Renal cortex interstitium (tissue), 11 donors: Measurements from ENCODE around the gene S100A10. TPM values are rescaled to one million over a fixed set of nuclear protein-coding genes. Genes with fewer than 3 reads are reported as not detected.

Experiments used
- DNase-seq, 11 donors: peaks; one replicate each; pipeline ENCODE4 v3.0.0-alpha.2; 2013; ENCODE audit warnings: low read depth in 9 of 11, low spot score in 4 of 11; ENCODE audit errors: extremely low read depth in 1 of 11
- polyA plus RNA-seq, 3 donors: library from polyadenylated mRNA; unstranded; fragments of 120-200 nt; gene quantifications; one replicate each; pipeline ENCODE4 v1.2.1, GENCODE V29; 2013; ENCODE audit not compliant: insufficient read length in 3 of 3

The S100A10 gene
- polyA plus RNA-seq, 3 donors = 211 to 270 (median 220) TPM

DNA sequence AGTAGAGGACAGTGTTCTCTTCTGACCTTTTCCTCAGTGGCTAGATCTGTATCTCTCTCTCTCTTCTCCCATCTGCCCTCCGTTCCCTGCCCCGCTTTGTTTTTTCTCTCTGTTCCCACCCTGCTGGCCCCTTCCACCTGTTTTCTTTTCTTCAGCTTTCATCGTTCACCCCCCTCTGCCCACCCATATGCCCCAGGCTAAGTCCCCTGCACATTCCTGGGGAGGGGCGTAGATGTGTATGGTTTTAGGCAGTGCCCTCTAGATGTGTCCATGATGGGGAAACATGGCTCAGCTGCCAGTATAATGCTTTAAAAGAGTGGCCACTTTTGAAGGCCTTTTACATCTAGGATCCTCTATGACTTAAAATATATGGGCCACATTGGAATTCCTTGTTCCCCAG is 29.6 kb upstream of the S100A10 start:
- no peak for DNase-seq

GRCh38 chr1:152022474-152022873 is 28.8 kb upstream of the S100A10 start:
- no peak for DNase-seq

DNA sequence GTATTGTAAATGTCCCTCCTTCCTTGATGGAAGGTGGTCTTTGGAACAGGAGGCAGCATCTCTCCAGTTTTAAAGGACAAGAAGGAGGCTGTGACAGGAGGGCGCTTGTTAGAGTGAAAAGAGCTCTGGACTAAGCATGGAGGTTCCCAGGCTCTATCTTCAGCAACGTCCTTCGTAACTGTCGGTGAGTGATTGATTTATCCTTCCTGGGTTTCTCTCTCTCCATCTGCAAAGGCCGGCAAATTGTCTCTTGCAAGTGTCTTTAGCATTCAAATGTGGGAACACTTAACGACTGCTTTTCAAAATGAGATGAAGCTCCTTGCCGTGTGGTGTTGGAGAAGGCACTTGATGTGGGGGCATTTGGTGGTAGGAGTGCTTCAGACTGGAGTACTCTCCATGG is 27.9 kb upstream of the S100A10 start:
- DNase-seq = no peak

GRCh38 chr1:152020849-152021248 is 27.2 kb upstream of the S100A10 start:
- DNase-seq = no peak

DNA sequence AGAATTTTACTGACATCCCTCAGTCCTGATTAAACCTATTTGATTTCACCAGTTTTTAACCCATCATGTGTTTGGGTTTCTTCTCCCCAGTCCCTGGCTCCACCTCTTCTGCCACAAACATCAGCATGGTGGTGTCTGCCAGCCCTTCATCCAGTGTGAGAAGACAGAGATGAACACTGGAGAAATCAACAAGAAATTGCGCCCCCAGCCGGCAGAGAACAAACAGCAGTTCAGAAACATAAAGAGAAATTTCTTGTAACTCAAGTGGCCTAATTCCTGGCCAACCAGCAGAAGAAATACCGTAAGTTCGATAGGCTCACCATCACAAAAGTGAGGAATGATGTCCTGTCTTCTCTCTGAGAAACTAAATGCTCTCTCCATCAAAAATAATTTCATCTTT is 24.9 kb upstream of the S100A10 start:
- DNase-seq = no peak

DNA sequence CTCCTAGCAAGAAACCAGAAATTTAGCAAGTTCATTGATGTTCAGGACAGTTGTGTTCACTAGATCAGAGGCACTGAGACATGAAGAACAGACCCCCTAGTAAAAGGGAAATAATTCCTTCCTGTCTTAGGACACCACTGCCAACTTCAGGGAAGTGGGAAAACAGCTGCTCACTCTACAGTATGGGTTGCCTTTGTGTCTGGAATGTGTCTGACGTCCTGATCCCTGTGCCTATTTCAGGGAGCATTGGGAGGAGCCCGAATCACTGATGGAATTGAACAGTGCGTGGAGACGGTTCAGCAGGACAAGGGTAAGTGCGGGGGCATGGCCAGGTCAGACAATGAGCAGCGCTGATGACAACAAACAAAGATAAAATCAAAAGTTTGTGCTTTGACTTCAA is 22.1 kb upstream of the S100A10 start:
- no peak for DNase-seq

DNA sequence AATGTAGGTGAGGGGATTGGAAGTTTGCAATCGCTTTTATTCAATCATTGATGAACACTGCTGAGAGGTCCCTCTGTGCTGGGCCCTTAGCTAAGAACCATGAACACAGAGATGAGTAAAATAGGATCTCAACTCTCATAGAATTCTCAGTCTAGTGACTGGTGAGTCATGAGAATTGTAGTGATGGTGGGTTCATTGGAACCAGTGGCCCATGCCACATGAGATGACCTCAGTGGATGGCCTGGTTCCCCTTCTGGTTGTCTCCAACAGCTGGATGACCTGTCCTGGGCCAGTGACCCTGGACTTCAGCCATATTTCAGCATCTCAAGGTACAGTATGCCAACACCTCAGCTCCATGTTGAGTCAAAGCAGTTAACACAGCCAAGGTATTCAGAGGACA is 21.3 kb upstream of the S100A10 start:
- DNase-seq = no peak

DNA sequence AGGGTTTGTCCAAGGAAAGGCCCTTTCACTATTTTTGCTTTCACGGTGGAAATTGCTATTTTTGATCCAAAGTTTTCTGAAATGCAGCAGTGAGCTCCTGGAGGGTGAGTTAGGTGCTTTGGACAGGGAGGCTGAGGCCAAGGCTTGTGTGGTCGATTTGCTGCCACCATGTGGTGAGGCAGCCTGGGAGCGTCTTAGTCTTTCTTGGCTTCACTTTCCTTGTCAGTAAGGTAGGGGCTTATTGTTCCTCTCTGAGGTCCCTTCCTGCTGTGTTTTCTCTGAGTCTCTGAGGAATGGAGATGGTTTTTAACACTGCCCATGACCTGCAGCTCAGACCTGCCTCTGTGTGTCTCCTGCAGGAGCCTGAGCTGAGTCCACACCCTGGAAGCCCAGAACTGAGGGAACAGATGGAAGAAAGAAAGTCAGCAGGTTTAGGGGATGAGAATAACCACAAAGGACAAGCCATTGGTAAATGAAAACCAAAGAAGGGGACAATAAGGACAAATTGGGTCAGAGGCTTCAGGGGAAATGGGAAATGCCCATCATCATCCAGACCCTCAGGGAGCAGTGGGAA is 20.1 kb upstream of the S100A10 start:
- no peak for DNase-seq

- no peak for DNase-seq
These were observed 16.0 kb upstream of the S100A10 start for GRCh38 chr1:152009691-152010090.

DNA sequence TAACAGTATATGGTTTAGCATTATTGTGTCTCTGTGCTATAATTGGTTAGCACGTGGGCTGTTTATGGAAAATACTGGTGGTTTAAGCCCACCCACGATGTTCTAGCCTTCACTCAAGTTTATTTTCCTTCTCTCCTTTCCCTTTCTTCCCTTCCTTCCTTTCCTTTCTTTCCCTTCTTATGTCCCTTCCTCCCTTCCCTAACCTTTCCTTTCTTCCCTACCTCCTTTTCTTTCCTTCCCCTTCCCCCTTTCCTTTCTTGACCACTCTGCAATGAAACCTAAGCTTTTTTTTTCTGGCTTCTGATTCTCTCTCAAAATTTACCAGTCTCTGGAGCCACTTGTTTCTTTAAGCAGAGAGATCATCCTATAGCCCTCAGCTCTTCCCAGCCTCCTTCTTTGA is 13.4 kb upstream of the S100A10 start:
- DNase-seq = no peak

GRCh38 chr1:152005360-152005912 is 11.8 kb upstream of the S100A10 start:
- no peak for DNase-seq

GRCh38 chr1:152003846-152004442 is 10.3 kb upstream of the S100A10 start:
- no peak for DNase-seq

DNA sequence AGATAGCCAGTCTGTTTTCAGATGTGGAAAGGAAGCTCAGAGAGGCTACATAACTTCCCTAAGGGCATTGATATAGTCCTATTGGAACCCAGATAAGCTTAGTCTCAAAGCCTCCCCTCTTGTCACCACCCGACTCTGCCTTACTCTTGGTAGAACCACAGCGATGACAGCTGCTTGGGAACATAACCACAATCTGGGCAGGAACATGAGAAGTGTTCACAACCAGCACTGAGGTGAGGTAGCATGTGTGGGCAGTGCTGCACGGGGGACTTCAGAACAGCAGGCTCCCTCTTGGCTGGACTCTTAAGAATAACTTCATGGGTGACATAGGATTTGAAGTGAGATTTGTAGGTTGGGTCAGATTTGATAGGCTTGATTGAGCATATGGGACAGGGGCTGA is 9.3 kb upstream of the S100A10 start:
- no peak for DNase-seq

DNA sequence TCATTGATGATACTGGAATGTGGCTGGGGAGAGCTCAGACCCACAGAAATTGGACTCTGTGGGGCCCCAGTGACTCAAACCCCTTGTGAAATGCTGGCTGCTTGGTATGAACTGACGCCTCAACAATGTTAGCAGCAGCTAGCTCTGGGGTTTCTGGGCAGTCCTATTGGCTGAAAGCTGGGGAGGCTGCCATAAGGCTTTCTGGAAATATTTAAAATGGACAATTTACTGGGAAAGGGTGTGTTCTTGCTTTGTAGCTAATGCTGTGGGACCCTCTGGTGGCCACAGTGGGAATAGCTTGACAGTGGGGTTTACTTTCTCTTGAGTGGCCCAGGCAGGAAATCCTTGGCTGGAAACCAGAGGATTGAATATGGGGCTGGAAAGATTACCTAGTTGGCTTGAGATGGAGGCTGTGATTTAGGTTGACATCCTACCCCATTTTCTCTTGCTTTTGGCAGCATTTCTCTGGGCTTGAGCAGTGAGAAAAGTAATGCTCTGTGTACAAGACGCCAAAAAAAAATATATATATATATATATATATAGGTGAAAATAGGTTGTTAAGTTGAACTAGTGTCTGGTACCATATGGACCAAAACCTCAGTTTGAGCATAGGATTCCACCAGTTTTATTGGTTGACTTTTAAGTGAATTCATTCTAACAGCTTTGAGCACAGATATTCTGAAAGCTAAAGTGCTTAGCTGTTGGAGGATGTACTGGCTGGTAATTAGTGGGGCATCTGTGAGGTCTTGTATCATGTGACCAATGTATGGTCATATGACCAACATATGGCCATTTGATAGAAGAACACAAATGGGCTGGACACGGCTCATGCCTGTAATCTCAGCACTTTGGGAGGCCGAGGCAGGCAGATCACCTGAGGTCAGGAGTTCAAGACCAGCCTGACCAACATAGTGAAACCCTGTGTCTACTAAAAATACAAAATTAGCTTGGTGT is 8.2 kb upstream of the S100A10 start:
- peak in 8 of 11 donors; percentile 69 to 83 (median 78) for DNase-seq

DNA sequence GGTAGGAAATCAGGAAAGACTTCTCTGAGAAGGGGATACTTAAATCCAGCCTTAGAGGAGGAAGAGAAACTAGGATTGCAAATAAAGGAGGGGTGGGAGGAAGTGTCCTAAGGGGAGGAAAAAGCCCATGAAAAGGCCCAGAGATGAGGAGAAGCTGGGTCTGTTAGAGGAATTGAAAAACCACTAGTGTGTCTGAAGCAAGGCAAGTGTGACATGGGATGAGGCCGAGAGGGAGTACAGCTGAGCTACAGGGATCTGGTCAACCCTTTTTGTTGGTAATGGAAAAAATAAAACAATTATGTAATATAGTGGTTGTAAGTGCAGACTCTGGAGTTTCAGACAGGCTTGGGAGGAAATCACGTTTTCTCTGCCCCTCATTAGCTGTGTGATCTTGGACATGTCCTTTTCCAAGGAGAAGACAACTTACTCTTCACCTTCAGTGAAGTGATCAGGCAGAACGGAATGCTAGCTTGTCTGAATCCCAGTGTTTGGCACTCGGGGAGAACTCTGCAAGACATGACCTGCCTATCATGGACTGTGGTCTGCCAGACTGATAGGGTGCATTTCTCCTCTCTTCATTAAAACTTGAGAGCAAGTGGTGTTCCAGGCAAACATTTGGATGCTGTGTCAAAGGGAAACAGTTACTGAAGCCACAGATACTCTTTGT is 7.4 kb upstream of the S100A10 start:
- DNase-seq = no peak

GRCh38 chr1:151998611-151999362 is 5.1 kb upstream of the S100A10 start:
- no peak for DNase-seq

- no peak for DNase-seq
These were observed 3.6 kb upstream of the S100A10 start for GRCh38 chr1:151997284-151997570.

- DNase-seq = no peak
These were observed 2.1 kb upstream of the S100A10 start for GRCh38 chr1:151995774-151996173.

DNA sequence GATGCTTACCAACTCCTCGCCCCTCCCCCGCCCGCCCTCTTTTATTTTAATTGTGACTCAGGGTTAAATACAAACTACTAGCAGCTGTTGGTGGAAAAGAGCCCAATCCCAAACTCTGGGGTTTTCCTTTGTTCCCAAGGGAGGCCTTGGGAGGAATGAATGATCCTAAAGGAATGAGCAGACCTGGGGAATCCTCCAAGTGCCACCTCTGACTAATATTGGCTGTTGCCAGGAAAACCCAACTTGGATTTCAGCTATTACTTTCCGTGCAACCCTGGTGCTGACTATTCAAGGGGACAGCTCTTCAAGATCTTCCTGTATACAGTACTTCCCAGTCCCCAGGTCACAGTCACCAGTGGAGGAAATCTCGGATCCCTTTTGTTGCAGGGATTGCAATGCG is 1.3 kb upstream of the S100A10 start:
- no peak for DNase-seq
